PFSK-1 (cell line): ENCODE results near the gene SNX5.

Experiments used
- POLR2AphosphoS5 ChIP-seq: IDR thresholded peaks from 2 replicates; pipeline ENCODE4 v1.6.1; 2012; ENCODE audit warnings: low read depth, mild to moderate bottlenecking, control low read depth, low read length, moderate library complexity
- REST ChIP-seq, 2 experiments: IDR thresholded peaks; 2 replicates each; pipeline versions ENCODE4 v1.6.1 to v1.8.0; 2011 to 2012; ENCODE audit warnings: low read depth in 2 of 2, low read length in 2 of 2, control low read depth in 1 of 2, inconsistent platforms in 1 of 2, mild to moderate bottlenecking in 1 of 2, moderate library complexity in 1 of 2; ENCODE audit not compliant: insufficient read depth in 1 of 2

DNA sequence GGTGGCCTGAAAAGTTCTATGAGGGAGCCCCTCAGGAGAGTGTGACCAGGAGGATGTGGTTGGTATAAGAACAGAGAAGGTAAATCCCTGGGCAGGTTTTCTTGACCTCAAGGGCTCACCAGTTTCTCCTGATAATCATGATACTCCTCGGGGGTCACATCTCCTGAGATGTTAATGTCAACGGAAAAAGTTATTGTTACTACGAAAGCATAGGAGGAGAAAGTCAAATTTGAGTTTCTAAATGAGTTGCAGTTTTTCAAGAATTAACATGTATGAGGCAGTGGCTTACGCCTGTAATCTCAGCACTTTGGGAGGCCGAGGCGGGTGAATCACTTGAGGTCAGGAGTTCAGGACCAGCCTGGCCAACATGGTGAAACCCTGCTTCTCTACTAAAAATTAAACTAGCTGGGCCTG, 23.6 kb upstream of the SNX5 start:
- TF ChIP-seq REST (IDR thresholded peaks at IDR 0.05; ENCODE audit: insufficient read depth in 1 of 2, low read depth in 2 of 2, low read length in 2 of 2) (no peak), POLR2AphosphoS5 (no peak)
